Embryonic facial prominence (tissue), 1 donor: ENCODE data around the gene MAP3K14.

Source experiments
- DNase-seq: peaks from one replicate; pipeline ENCODE4 v3.0.0-alpha.2; 2016; ENCODE audit errors: extremely low spot score

Gene MAP3K14

GRCh38 chr17:45235416-45236281 is 81.2 kb downstream of the MAP3K14 start:
- no peak for DNase-seq

- no peak for DNase-seq
Measured at GRCh38 chr17:45234641-45235415, 82.0 kb downstream of the MAP3K14 start.

- no peak for DNase-seq
Measured at GRCh38 chr17:45233423-45233924, 83.3 kb downstream of the MAP3K14 start.

GRCh38 chr17:45232514-45233422 is 84.1 kb downstream of the MAP3K14 start:
- no peak for DNase-seq

GRCh38 chr17:45231481-45232116 is 85.2 kb downstream of the MAP3K14 start:
- no peak for DNase-seq

DNA sequence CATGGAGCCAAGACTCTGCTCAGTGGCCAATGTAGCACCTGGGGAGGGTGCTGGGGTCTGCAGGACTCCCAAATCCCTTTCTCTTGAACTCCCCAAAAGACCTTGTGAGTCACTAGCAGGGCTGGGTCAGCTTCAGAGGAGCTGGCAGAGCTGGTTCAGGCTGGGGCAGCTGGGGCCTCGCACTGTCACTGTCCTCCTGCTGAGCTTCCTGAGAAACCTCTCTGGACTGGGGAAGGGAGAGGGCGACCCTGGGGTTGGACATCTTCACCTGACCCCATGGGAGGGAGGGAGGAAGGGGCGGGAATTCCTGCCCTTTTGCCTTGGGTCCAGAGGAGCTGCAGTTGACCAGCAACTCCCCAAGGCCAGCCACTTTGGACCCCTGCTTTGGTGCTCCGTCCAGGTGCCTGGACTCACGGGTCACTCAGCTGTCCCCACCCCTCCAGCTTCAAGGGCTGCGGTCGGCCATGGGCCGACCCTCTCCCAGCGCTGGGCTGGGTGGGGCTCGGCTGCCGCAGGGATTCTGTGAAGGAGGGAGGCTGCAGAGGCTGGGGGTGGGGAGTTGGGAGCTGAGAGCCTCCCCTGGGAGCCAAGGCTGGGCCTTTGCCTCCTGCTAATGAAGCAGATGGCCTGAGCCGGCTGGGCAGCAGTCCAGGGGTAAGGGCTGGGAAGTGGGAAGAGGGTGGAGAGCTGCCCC is 85.9 kb downstream of the MAP3K14 start:
- DNase-seq: no peak

DNA sequence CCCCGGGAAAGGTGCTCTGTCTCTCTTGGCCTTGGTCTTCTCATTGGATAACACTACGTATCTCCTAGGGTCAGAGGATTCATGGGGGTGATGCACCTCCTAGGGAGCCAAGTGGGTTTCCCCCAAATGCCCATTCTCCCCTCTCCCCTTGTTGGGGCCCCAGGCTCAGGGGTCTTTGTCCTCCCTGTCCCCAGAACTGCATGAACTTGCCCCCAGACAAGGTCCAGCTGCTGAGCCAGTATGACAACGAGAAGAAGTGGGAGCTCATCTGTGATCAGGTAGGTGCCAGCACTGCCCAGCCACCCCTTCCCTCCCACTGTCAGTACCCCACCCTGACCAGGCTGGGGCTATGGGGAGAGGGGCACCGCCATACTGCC is 86.4 kb downstream of the MAP3K14 start:
- no peak for DNase-seq

DNA sequence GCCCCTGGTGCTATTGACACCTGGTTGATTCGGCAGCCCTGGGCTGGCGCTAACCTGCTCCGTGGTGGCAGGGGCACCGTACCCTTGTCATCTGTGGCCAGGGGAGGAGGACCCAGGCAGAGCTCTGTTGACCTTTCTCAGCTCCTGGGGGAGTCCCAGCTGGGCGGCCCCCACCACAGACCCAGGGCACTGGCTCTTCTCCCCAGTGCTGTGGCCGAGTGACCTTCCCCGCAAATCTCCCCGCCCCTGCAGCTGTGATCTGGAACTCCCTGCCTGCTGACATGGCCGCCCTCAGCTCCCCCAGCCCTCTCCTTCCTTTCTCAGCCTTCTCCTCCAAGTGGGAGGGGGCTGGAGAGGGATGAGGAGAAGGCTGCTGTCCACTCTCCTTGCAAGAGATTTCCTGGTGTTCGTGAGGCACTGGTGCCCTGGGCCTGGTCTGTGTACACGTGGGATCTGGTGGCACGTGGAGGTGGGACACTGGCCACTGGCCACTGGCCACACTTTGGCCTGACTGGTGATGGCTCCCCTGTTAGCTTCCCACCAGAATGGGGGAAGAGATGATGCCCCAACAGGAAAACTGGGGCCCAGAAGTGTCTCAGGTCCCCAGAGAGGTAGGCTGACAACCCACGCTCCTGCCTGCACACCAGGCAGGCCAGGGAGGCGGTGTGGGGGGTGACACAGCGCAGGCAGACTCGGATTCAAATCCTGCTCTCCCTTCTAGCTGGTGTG is 87.0 kb downstream of the MAP3K14 start:
- DNase-seq: no peak

DNA sequence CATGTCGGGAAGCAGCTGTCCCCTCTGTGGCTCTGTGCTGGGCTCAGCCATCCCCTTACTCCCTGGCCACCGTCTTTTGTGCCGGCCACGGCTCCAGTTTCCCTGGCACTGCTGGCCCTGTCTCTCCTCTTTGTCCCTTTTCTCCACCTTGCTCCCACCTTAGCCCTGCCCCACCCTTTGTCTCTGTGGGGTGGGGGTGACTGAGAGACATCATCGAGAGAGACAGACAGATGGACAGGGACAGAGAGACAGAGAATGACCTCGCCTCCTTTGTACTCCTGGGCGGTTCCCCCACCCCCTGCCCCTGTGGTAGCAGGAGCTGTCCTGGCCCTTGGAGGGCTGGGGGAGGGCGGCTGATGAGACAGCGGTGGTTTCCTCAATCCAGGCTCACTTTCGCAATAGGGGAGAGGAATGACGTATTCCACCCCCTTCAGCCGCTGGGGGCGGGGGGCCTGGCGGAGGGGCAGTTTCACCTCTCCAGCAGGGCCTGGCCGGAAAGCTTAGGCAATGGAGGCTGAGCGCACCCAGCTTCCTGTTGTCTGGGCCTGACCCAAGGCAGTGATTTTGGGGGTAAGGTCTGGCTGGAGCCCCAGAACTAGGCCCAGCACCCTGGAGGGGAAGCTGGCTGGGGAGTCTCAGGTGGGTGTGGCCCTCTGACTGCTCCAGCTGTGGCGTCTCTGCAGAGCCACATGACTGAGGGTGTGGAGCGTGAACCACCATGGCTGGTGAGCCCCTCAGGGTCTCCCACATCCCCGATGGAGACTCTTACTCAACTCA is 87.9 kb downstream of the MAP3K14 start:
- no peak for DNase-seq

DNA sequence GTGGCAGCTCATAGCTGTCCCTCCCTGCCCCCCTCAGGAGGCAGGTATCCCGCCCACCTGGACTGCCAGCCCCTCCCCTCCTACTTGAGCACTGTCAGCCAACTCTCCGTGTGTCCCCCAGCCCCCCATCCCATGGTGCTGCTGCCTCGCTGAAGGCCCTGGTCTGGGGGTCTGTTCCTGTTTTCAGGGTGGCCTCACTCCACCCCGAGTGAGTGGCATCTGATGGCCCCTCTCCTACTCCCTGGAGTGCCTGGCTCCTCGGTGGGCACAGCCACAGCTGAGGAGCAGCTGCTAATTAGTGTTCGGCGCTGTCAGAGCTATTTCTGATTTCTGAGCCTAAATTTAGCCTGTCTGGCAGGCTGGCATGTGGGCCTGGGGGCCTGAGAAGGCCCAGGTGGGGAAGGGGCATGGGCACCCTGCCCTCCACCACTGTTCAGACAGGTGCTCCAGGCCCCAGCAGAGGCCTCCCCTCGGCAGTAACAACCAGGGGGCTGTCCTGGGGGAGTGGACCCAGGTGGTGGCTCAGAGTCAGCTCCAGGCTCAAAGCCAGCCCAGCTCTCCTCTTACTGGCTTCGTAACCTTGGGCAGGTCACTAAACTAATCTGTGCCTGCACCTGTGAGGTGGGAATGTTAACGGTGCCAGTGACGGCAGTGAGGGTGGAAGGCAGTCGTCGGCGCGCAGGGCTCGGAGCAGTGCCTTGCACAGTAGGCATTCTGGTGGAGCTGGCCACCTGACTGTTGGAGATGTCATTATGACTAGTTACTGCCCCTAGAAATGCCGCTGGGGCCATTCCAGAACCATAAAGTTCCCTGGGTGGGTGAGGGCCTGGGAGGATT is 88.7 kb downstream of the MAP3K14 start:
- DNase-seq: no peak

DNA sequence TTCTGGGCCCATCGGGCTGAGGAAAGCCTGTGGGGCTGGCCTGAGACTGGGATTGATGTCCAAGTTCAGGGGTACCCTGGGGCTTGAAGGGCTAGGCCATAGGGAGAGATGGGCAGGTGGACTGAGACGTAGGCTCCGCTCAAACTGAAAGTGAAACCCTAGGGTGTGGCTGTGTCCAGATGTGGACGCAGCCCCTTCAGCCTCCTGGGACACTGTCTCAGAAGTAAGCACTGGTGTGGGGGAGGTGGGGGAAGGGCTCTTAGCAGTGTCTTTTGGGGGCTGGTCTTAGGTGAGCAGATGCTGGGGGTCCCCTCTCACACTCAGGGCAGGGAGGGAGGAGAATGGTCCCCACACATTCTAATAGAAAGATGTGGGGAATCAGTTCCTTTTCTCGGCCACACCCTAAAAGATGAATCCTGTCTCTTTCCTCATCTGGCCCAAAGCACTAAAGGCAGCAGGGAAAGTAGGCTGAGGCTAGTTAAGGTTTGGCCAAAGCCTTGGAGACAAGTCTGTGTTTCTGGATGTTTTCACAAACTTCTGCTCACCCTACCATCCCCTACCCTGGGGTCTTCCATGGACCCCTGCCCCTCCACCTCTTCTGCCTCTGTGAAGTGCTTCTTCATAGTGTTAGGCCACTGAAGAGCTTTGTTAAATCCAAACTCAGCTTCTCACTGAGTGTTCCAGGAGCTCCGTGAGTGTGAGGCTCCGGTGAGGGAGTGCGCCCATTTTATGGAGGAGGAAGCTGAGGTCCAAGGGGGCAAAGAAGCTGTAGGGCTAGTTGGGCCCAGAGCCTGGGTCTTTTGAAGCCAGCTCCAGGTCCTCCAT is 89.5 kb downstream of the MAP3K14 start:
- no peak for DNase-seq

GRCh38 chr17:45226576-45226975 is 90.2 kb downstream of the MAP3K14 start:
- DNase-seq: no peak

GRCh38 chr17:45225964-45226530 is 90.8 kb downstream of the MAP3K14 start:
- DNase-seq: no peak

- DNase-seq: no peak
Measured at GRCh38 chr17:45225051-45225700, 91.6 kb downstream of the MAP3K14 start.

GRCh38 chr17:45224671-45225050 is 92.2 kb downstream of the MAP3K14 start:
- no peak for DNase-seq
